Keratinocyte (primary cell): ENCODE measurements around the gene HAAO. TPM values are rescaled to one million over a fixed set of nuclear protein-coding genes. Genes with fewer than 3 reads are reported as not detected.

Source experiments
- DNase-seq: peaks from one replicate; pipeline ENCODE4 v3.0.0-alpha.2; 2011; ENCODE audit warnings: low read depth, missing footprints, low spot score
- FAIRE-seq: peaks from 2 replicates; lab custom pipeline; 2011; peaks lifted over from hg19 to GRCh38; lab: Jason Lieb, UNC
- H2AFZ ChIP-seq: 2 replicates; pipeline ENCODE4 v1.6.0; 2012; ENCODE audit warnings: low read length, control low read depth, inconsistent platforms; ENCODE audit not compliant: control insufficient read depth
- H3K27ac ChIP-seq: 2 replicates; pipeline ENCODE4 v1.5.1; 2011; ENCODE audit warnings: low read length; ENCODE audit not compliant: control insufficient read depth, insufficient read depth
- H3K27me3 ChIP-seq: 3 replicates; pipeline ENCODE4 v1.6.0; 2011; ENCODE audit warnings: low read length; ENCODE audit not compliant: control insufficient read depth, insufficient read depth; ENCODE audit errors: extremely low read depth
- H3K36me3 ChIP-seq, 2 experiments: 2 replicates in 1 of 2; 3 replicates in 1 of 2; pipeline ENCODE4 v1.5.1; 2011; ENCODE audit warnings: low read length in 2 of 2, mild to moderate bottlenecking in 1 of 2; ENCODE audit not compliant: control insufficient read depth in 2 of 2, insufficient read depth in 2 of 2; ENCODE audit errors: extremely low read depth in 1 of 2
- H3K4me1 ChIP-seq: 3 replicates; pipeline ENCODE4 v1.5.1; 2011; ENCODE audit warnings: low read length; ENCODE audit not compliant: control insufficient read depth, insufficient read depth; ENCODE audit errors: extremely low read depth
- H3K4me2 ChIP-seq: 3 replicates; pipeline ENCODE4 v1.6.0; 2011; ENCODE audit warnings: low read depth, low read length; ENCODE audit not compliant: control insufficient read depth, insufficient read depth; ENCODE audit errors: extremely low read depth
- H3K4me3 ChIP-seq, 3 experiments: fragments of 200-600 bp in 1 of 3; sonication (generic) in 1 of 3; 2 replicates in 2 of 3; 3 replicates in 1 of 3; pipeline ENCODE4 v1.5.1; 2011 to 2016; ENCODE audit warnings: low read length in 3 of 3, mild to moderate bottlenecking in 3 of 3, control low read depth in 2 of 3, inconsistent platforms in 1 of 3, low read depth in 1 of 3, mixed read lengths in 1 of 3, mixed run types in 1 of 3, moderate library complexity in 1 of 3; ENCODE audit not compliant: control insufficient read depth in 2 of 3, insufficient read depth in 2 of 3; ENCODE audit errors: extremely low read depth in 1 of 3
- H3K79me2 ChIP-seq: 2 replicates; pipeline ENCODE4 v1.6.0; 2012; ENCODE audit warnings: low read length; ENCODE audit not compliant: control insufficient read depth, insufficient read depth
- H3K9ac ChIP-seq: 3 replicates; pipeline ENCODE4 v1.6.0; 2011; ENCODE audit warnings: low read length; ENCODE audit not compliant: control insufficient read depth, insufficient read depth; ENCODE audit errors: extremely low read depth
- H3K9me1 ChIP-seq: 3 replicates; pipeline ENCODE4 v1.6.0; 2011; ENCODE audit warnings: low read length; ENCODE audit not compliant: control insufficient read depth, insufficient read depth; ENCODE audit errors: extremely low read depth
- H3K9me3 ChIP-seq: 2 replicates; pipeline ENCODE4 v1.5.1; 2012; ENCODE audit warnings: low read depth, low read length; ENCODE audit not compliant: control insufficient read depth
- H4K20me1 ChIP-seq: 3 replicates; pipeline ENCODE4 v1.6.0; 2011; ENCODE audit warnings: low read length; ENCODE audit not compliant: control insufficient read depth, insufficient read depth; ENCODE audit errors: extremely low read depth
- EZH2 ChIP-seq: IDR thresholded peaks from one replicate; pipeline ENCODE4 v1.6.1; 2012; ENCODE audit warnings: inconsistent platforms, mild to moderate bottlenecking, low read length, moderate library complexity
- dilution Hi-C: fragments of 300-500 bp; cut with MboI; formaldehyde crosslinking; loops from one replicate; pipeline ENCODE4 v1.7.0; 2020; ENCODE audit warnings: low sequenced_read_pairs; ENCODE audit not compliant: extremely low pct_ligation_motif_present
- polyA plus RNA-seq, 5 experiments: library from polyadenylated mRNA; depleted of rRNA in 3 of 5; stranded (reverse) in 3 of 5; stranded (forward) in 1 of 5; unstranded in 1 of 5; fragments of >200 nt; gene quantifications; 1 replicate in 1 of 5; 2 replicates in 3 of 5; 3 replicates in 1 of 5; pipeline versions ENCODE4 v1.2.1 to v1.2.3, GENCODE V29; 2011 to 2012; ENCODE audit warnings: missing spikeins in 2 of 5, low read depth in 1 of 5, low replicate concordance in 1 of 5
- TF ChIP-seq, protein P1 (sequence below), 3 experiments: IDR thresholded peaks in 1 of 3; conservative IDR thresholded peaks in 1 of 3; optimal IDR thresholded peaks in 1 of 3; 2 replicates in 2 of 3; 3 replicates in 1 of 3; pipeline versions ENCODE3 to v1.5.1; 2011; ENCODE audit warnings: low read length in 3 of 3, mild to moderate bottlenecking in 3 of 3, moderate library complexity in 2 of 3, control low read depth in 1 of 3, inconsistent platforms in 1 of 3; ENCODE audit not compliant: insufficient read depth in 2 of 3; ENCODE audit errors: extremely low read depth in 1 of 3

Gene HAAO
- polyA plus RNA-seq, 1 donor (not counting 4 experiments of a cell fraction or from before 2014, with no cell fraction given) = 0.08 TPM

DNA sequence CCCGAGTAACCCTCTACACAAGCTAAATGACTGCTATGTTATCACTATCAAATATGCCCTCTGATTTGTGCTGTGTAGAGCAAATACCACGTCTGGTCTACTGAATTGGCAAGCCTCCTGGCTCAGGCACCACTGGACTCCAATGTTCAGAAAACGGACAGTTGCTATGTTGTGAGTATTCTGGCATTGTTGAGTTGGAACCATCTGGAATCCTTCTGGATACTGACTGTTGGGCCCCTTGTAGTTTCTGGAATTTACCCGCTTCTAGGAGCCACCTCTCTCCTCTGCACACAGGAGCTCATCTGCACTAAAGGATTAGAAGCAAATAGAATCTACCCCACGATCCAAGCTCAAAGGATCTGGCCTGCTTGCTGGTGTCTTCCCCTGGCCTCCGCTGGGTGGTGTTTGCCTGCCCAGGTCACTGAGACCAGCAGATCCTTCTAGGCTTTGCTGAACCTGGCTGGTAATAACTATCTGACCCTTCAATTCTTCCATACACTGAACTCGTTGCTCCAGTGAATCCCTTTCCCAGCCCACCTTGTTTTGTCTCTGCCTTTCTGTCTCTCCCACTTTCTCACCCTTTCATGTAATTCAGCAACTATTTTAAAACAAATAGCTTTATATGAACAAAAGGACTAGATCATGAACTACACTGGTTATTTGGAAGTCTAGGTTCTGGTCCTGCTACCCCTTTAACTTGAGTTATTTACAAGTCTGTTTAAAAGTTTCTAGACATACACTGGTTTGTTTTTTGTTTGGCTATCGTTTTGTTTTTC is 2.1 kb upstream of the HAAO start:
- dilution Hi-C loops = no loop called here
- H2AFZ ChIP-seq = no peak overlapping the region
- H3K27me3 ChIP-seq = peaks cover 13% of the 10 kb centered on the region
- TF ChIP-seq, protein P1, sequence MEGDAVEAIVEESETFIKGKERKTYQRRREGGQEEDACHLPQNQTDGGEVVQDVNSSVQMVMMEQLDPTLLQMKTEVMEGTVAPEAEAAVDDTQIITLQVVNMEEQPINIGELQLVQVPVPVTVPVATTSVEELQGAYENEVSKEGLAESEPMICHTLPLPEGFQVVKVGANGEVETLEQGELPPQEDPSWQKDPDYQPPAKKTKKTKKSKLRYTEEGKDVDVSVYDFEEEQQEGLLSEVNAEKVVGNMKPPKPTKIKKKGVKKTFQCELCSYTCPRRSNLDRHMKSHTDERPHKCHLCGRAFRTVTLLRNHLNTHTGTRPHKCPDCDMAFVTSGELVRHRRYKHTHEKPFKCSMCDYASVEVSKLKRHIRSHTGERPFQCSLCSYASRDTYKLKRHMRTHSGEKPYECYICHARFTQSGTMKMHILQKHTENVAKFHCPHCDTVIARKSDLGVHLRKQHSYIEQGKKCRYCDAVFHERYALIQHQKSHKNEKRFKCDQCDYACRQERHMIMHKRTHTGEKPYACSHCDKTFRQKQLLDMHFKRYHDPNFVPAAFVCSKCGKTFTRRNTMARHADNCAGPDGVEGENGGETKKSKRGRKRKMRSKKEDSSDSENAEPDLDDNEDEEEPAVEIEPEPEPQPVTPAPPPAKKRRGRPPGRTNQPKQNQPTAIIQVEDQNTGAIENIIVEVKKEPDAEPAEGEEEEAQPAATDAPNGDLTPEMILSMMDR (optimal IDR thresholded peaks at IDR 0.05 in 1 of 3, IDR thresholded peaks at IDR 0.05 in 1 of 3, conservative IDR thresholded peaks at IDR 0.05 in 1 of 3; ENCODE audit: extremely low read depth in 1 of 3, insufficient read depth in 2 of 3, low read length in 3 of 3) = no peak
- no peak for TF ChIP-seq EZH2
- H3K9me1 ChIP-seq = no peaks in the 10 kb centered on the region
- peaks cover 10% of the 10 kb centered on the region for H3K4me1 ChIP-seq
- H3K36me3 ChIP-seq = no peaks in the 10 kb centered on the region
- no peak overlapping the region for H3K27ac ChIP-seq
- no peaks in the 10 kb centered on the region for H3K9me3 ChIP-seq
- no peak overlapping the region for H3K9ac ChIP-seq
- H4K20me1 ChIP-seq = no peaks in the 10 kb centered on the region
- no peaks in the 10 kb centered on the region for H3K79me2 ChIP-seq
- DNase-seq (no peak), FAIRE-seq (no peak)
- no peak overlapping the region for H3K4me3 ChIP-seq
- no peak overlapping the region for H3K4me2 ChIP-seq

DNA sequence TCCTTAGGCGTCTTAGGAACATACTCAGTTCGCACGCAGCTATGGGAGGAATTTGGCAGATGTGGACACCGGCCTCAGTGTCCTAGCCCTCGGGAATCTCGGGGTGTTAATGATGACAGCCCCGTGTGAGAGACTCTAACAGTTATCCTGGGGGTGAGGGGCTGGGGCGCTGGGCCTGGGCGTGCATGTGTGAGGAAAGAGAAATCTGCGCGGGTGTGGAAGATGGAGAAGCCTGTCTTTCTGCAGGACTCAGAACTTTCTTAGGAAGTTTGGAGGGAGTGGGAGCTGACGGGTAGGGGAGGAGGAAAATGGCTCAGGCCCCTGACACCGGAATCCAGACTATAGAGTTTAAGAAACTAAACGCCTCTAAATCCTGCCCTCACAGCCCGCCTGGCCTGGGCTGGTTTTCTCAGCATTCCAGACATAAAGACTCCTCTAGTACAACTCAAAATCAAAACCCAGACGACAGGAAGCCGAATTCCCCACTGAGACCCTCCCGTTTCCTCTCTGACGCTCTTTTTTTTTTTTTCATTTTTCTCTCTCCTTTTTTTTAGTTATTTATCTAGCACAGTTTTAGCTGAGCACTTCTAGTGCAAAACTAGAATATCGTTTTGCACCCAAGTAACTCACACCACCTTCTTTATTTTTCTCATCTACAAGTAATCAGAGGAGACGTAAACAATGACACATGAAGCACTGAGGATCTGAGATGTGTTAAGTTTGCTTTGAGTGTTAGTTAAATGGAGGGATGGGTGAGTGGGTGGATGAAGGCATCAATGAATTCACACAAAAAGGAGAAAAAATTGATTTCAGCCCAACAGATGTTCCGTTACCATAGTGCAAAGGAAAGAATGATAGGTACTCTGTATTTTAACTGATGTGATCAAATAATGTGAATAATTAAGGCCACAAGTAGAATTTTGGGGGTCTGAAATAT is 1.2 kb upstream of the HAAO start:
- FAIRE-seq (no peak), DNase-seq (no peak)
- H3K79me2 ChIP-seq = no peaks in the 10 kb centered on the region
- peak overlapping the region; percentile 68 for H2AFZ ChIP-seq
- H3K27me3 ChIP-seq = peaks cover 13% of the 10 kb centered on the region
- H3K9me1 ChIP-seq = no peaks in the 10 kb centered on the region
- peak overlapping the region; percentile 50 for H3K9ac ChIP-seq
- H3K4me3 ChIP-seq = peak overlapping the region in 2 of 3 experiments; percentile 55 to 64
- no peak for TF ChIP-seq EZH2
- TF ChIP-seq, protein P1 (optimal IDR thresholded peaks at IDR 0.05 in 1 of 3, IDR thresholded peaks at IDR 0.05 in 1 of 3, conservative IDR thresholded peaks at IDR 0.05 in 1 of 3; ENCODE audit: extremely low read depth in 1 of 3, insufficient read depth in 2 of 3, low read length in 3 of 3) = no peak
- dilution Hi-C loops = no loop called here
- no peaks in the 10 kb centered on the region for H3K9me3 ChIP-seq
- H3K36me3 ChIP-seq = no peaks in the 10 kb centered on the region
- peak overlapping the region; percentile 78 for H3K4me2 ChIP-seq
- no peaks in the 10 kb centered on the region for H4K20me1 ChIP-seq
- H3K4me1 ChIP-seq = peaks cover 10% of the 10 kb centered on the region
- no peak overlapping the region for H3K27ac ChIP-seq
